CD4-positive, alpha-beta T cell treated with Interleukin-6 for 4 hours (primary cell): ENCODE measurements around the gene ARHGAP30.
A peak's percentile ranks its signal among the peaks of the same experiment; 100 is the strongest.
"Not testable (repeated sequence)": the region's sequence is repeated elsewhere in the genome, so short reads cannot be mapped to it uniquely, and the experiment has no call there.

Experiments used
- DNase-seq: peaks from one replicate; pipeline ENCODE4 v3.0.0-alpha.2; 2020; ENCODE audit warnings: mixed read lengths

ARHGAP30 gene

GRCh38 chr1:161069731-161070270 is at the start of gene ARHGAP30:
Gene ARHGAP30 (minus strand): TSS chr1:161069891. CDS start chr1:161069624, 267 bp downstream.
- DNase-seq: peak; percentile 90

GRCh38 chr1:161117759-161118581 is 48.3 kb upstream of the ARHGAP30 start, which contains the start of the genes NIT1 and PFDN2:
Gene NIT1 (plus strand): TSS chr1:161118105. CDS start chr1:161118177, 72 bp downstream.
Gene PFDN2 (minus strand): TSS chr1:161118037. CDS start chr1:161118026, 11 bp downstream.
- peak; percentile 84 for DNase-seq

- DNase-seq: not testable (repeated sequence)
Measured at GRCh38 chr1:161115961-161116360, 46.3 kb upstream of the ARHGAP30 start.

GRCh38 chr1:161115132-161115711 is 45.5 kb upstream of the ARHGAP30 start:
- peak; percentile 30 for DNase-seq

- DNase-seq: no peak
Measured at GRCh38 chr1:161114556-161114955, 44.9 kb upstream of the ARHGAP30 start.

- DNase-seq: no peak
Measured at GRCh38 chr1:161113915-161114314, 44.2 kb upstream of the ARHGAP30 start.

- DNase-seq: no peak
Measured at GRCh38 chr1:161111527-161111926, 41.8 kb upstream of the ARHGAP30 start.

GRCh38 chr1:161111117-161111516 is 41.4 kb upstream of the ARHGAP30 start:
- no peak for DNase-seq

GRCh38 chr1:161106431-161106830 is 36.7 kb upstream of the ARHGAP30 start:
- no peak for DNase-seq

- no peak for DNase-seq
Measured at GRCh38 chr1:161100556-161100955, 30.9 kb upstream of the ARHGAP30 start.

- DNase-seq: no peak
Measured at GRCh38 chr1:161099090-161099802, 29.6 kb upstream of the ARHGAP30 start.

- DNase-seq: peak; percentile 68
Measured at GRCh38 chr1:161098210-161099068, 28.7 kb upstream of the ARHGAP30 start, which contains the start of gene KLHDC9. Gene KLHDC9 (plus strand): TSS chr1:161098361. CDS start chr1:161098536, 175 bp downstream.

GRCh38 chr1:161096530-161096929 is 26.8 kb upstream of the ARHGAP30 start:
- DNase-seq: no peak

GRCh38 chr1:161096015-161096414 is 26.3 kb upstream of the ARHGAP30 start:
- DNase-seq: no peak

- DNase-seq: no peak
Measured at GRCh38 chr1:161095230-161095629, 25.5 kb upstream of the ARHGAP30 start.

GRCh38 chr1:161094481-161094880 is 24.8 kb upstream of the ARHGAP30 start:
- DNase-seq: no peak

GRCh38 chr1:161092621-161093028 is 22.9 kb upstream of the ARHGAP30 start:
- DNase-seq: peak; percentile 23

- DNase-seq: no peak
Measured at GRCh38 chr1:161091796-161092507, 22.3 kb upstream of the ARHGAP30 start.

- no peak for DNase-seq
Measured at GRCh38 chr1:161091093-161091492, 21.4 kb upstream of the ARHGAP30 start.

GRCh38 chr1:161090617-161091016 is 20.9 kb upstream of the ARHGAP30 start:
- no peak for DNase-seq

GRCh38 chr1:161089938-161090337 is 20.2 kb upstream of the ARHGAP30 start:
- DNase-seq: no peak
